Measurements from ENCODE around the gene CHN1. TPM values are rescaled to one million over a fixed set of nuclear protein-coding genes. Genes with fewer than 3 reads are reported as not detected.
A peak's percentile ranks its signal among the peaks of the same experiment; 100 is the strongest.

The CHN1 gene
- total RNA-seq, 1 donor from 2014 or later = 7.8 TPM

DNA sequence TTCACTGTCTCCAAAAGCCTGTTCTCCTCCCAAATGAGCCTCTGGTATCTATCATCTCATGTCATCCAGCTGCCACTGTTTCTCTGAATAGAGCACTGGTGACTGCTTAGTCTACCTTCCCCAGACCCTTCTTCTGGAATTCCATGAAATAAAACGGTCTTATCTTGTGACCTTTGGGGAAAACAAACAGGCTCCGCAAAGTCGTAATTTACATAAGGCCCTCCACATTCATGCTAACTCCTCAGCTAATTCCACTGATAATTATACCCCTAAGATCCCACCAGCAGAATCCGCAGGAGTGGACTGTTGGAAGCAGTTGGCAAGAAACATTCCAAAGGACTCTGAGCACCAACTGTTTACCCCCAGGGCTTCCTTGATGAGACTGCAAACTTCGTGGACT lies 33.9 kb upstream of the CHN1 start:
- no peaks in the 10 kb centered on the region for H3K4me1 ChIP-seq
- no peaks in the 10 kb centered on the region for H3K36me3 ChIP-seq
- TF ChIP-seq, protein P1, sequence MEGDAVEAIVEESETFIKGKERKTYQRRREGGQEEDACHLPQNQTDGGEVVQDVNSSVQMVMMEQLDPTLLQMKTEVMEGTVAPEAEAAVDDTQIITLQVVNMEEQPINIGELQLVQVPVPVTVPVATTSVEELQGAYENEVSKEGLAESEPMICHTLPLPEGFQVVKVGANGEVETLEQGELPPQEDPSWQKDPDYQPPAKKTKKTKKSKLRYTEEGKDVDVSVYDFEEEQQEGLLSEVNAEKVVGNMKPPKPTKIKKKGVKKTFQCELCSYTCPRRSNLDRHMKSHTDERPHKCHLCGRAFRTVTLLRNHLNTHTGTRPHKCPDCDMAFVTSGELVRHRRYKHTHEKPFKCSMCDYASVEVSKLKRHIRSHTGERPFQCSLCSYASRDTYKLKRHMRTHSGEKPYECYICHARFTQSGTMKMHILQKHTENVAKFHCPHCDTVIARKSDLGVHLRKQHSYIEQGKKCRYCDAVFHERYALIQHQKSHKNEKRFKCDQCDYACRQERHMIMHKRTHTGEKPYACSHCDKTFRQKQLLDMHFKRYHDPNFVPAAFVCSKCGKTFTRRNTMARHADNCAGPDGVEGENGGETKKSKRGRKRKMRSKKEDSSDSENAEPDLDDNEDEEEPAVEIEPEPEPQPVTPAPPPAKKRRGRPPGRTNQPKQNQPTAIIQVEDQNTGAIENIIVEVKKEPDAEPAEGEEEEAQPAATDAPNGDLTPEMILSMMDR (IDR thresholded peaks at IDR 0.05) = no peak
- intact Hi-C loops (cut with DNase I) = no loop called here
- H3K9me3 ChIP-seq = no peaks in the 10 kb centered on the region
- DNase-seq (ENCODE audit: low spot score in 2 of 2) = no peak
- no peak overlapping the region for H3K27ac ChIP-seq
- no peak overlapping the region for H3K4me3 ChIP-seq
- H3K27me3 ChIP-seq = no peaks in the 10 kb centered on the region

DNA sequence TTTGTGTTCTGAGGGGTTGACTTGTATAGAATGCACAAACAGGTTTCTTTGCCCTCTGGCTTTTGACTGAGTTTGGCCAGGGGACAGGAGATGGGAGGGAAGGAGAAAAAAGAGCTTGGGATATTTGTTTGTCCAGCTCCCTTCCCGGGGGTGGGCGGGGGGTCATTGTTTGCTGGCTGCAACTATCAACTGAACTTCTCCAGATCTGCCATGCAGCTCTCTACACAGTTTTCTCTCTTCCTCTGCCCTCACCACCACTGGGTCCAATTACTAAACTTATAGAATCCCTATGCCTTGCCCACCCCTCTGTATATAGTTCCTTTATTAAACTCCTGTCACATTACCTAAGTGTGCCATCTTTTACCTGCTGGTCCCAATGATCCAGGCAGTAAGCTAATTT lies 32.8 kb upstream of the CHN1 start:
- H3K27ac ChIP-seq = no peak overlapping the region
- no peaks in the 10 kb centered on the region for H3K9me3 ChIP-seq
- H3K4me3 ChIP-seq = no peak overlapping the region
- no peak for DNase-seq (ENCODE audit: low spot score in 2 of 2)
- no peaks in the 10 kb centered on the region for H3K36me3 ChIP-seq
- TF ChIP-seq, protein P1 (IDR thresholded peaks at IDR 0.05) = no peak
- H3K27me3 ChIP-seq = no peaks in the 10 kb centered on the region
- H3K4me1 ChIP-seq = no peaks in the 10 kb centered on the region
- intact Hi-C loops (cut with DNase I) = no loop called here

DNA sequence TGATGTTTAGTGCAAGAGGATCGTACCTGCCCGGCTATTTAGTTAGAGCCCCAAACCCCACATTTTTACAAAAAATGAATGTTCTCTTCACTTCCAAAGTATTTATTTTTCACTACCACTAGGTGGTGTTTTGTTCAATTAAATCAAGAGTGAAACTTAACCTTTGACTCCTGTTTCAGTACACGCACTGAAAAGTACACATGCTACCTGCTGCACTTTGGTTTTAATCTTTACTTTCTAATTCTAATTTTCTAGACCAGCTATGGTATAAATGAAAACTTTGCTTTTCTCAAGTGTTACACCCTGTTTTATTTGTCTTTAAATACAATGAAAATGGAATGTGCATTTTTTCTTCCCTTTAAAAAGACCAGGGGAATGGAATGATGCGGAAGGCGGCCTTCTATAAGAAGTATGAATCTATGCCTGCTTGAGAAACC lies 31.4 kb upstream of the CHN1 start:
- peak overlapping the region in 1 of 2 donors; percentile 26 for H3K4me3 ChIP-seq
- no peaks in the 10 kb centered on the region for H3K27me3 ChIP-seq
- no peaks in the 10 kb centered on the region for H3K36me3 ChIP-seq
- intact Hi-C loops (cut with DNase I) = no loop called here
- H3K27ac ChIP-seq = no peak overlapping the region
- no peaks in the 10 kb centered on the region for H3K9me3 ChIP-seq
- no peaks in the 10 kb centered on the region for H3K4me1 ChIP-seq
- DNase-seq (ENCODE audit: low spot score in 2 of 2) = no peak
- TF ChIP-seq, protein P1 (IDR thresholded peaks at IDR 0.05) = peak; percentile 15 to 54 (median 50)

DNA sequence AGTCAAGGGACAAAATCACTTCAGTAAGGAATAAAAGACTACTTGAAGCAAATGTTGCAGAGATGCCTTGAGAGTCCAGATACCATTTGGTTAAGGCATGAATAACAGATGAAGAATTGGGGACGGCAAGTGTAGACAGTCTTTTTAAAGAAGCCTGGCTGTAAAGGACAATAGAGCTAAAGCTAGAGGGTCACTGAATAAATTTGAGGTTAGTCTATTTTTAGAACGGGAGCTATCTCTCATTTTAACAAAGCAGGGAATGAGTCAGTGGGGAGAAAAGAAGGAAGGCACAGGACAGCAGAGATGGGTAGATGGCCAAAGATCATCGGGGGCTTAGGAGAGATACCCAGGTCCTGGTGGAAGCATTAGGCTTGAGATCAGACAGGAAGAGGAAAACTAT lies 30.6 kb upstream of the CHN1 start:
- Histone ChIP-seq H3K27ac (no peak overlapping the region), H3K27me3 (no peaks in the 10 kb centered on the region), H3K36me3 (no peaks in the 10 kb centered on the region), H3K9me3 (no peaks in the 10 kb centered on the region), H3K4me3 (no peak overlapping the region), H3K4me1 (no peaks in the 10 kb centered on the region)
- intact Hi-C loops (cut with DNase I) = no loop called here
- TF ChIP-seq, protein P1 (IDR thresholded peaks at IDR 0.05) = no peak
- no peak for DNase-seq (ENCODE audit: low spot score in 2 of 2)

DNA sequence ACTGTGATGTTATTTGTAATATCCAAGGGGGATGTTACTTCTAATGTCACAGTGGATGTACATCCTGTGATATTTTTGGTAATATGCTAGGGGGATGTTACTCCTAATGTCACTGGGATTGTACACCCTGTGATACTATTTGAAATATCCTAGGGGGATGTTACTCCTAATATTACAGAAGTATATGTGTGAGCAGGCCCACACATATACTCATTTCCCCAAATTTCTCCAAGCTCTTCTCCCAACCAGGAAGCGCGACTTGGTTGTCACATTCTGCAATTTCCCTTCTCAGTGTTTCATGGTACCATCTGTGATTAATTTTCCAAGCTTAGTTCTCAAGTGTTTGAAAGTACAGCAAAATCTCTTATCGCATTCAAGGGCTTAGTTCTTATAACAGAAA lies 29.5 kb upstream of the CHN1 start:
- H3K9me3 ChIP-seq = no peaks in the 10 kb centered on the region
- TF ChIP-seq, protein P1 (IDR thresholded peaks at IDR 0.05) = no peak
- no peaks in the 10 kb centered on the region for H3K27me3 ChIP-seq
- no peak overlapping the region for H3K27ac ChIP-seq
- no peaks in the 10 kb centered on the region for H3K4me1 ChIP-seq
- no peak for DNase-seq (ENCODE audit: low spot score in 2 of 2)
- intact Hi-C loops (cut with DNase I) = no loop called here
- H3K4me3 ChIP-seq = no peak overlapping the region
- no peaks in the 10 kb centered on the region for H3K36me3 ChIP-seq

Data from ascending aorta (tissue), 2 donors.